ENCODE results near the gene EED. TPM values are rescaled to one million over a fixed set of nuclear protein-coding genes. Genes with fewer than 3 reads are reported as not detected.
A peak's percentile ranks its signal among the peaks of the same experiment; 100 is the strongest.

EED gene
- total and polyA plus RNA-seq, 4 donors: 11.1 to 40.2 (median 16.5) TPM

DNA sequence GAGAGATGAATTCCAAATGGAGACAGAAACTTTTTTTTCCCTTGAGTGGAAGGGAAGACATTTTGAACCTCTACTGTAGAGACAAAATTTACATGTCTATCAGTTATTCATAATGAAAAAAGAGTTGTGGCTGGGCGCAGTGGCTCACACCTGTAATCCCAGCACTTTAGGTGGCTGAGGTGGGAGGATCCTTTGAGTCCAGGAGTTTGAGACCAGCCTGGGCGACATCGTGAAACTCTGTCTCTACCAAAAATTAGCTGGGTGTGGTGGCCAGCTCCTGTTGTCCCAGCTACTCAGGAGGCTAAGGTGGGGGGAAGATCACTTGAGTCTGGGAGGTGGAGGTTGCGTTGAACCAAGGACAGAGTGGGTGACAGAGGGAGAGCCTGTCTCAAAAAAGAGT, 4.1 kb downstream of the EED start:
- peaks cover 0 to 21% (median 7%) of the 10 kb centered on the region in 5 donors for H3K4me1 ChIP-seq (ENCODE audit: control insufficient read depth in 5 of 5, insufficient read depth in 5 of 5, low read length in 5 of 5)
- no peaks in the 10 kb centered on the region for H3K27me3 ChIP-seq (ENCODE audit: control insufficient read depth in 3 of 3, insufficient read depth in 3 of 3, low read length in 2 of 3)
- TF ChIP-seq, protein P1, sequence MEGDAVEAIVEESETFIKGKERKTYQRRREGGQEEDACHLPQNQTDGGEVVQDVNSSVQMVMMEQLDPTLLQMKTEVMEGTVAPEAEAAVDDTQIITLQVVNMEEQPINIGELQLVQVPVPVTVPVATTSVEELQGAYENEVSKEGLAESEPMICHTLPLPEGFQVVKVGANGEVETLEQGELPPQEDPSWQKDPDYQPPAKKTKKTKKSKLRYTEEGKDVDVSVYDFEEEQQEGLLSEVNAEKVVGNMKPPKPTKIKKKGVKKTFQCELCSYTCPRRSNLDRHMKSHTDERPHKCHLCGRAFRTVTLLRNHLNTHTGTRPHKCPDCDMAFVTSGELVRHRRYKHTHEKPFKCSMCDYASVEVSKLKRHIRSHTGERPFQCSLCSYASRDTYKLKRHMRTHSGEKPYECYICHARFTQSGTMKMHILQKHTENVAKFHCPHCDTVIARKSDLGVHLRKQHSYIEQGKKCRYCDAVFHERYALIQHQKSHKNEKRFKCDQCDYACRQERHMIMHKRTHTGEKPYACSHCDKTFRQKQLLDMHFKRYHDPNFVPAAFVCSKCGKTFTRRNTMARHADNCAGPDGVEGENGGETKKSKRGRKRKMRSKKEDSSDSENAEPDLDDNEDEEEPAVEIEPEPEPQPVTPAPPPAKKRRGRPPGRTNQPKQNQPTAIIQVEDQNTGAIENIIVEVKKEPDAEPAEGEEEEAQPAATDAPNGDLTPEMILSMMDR (IDR thresholded peaks at IDR 0.05; ENCODE audit: control extremely low read depth, extremely low read depth): no peak
- no peak overlapping the region for H3K27ac ChIP-seq (ENCODE audit: low read depth in 1 of 2, low read length in 1 of 2)
- ATAC-seq (ENCODE audit: insufficient read depth, low FRiP score) (no peak), DNase-seq (no peak)
- peaks cover 0 to 4% (median 2%) of the 10 kb centered on the region in 4 donors for H3K36me3 ChIP-seq (ENCODE audit: control insufficient read depth in 4 of 4, insufficient read depth in 4 of 4, low read length in 4 of 4)
- H3K9me3 ChIP-seq (ENCODE audit: control insufficient read depth in 4 of 4, insufficient read depth in 3 of 4, low read length in 3 of 4): no peaks in the 10 kb centered on the region
- no peak overlapping the region for H3K9ac ChIP-seq (ENCODE audit: insufficient read depth in 1 of 2, low read length in 2 of 2)
- H3K4me3 ChIP-seq: no peak overlapping the region
- WGBS, 2 donors: 88 to 93% methylated on average over 4 of the region's 4 CpGs

DNA sequence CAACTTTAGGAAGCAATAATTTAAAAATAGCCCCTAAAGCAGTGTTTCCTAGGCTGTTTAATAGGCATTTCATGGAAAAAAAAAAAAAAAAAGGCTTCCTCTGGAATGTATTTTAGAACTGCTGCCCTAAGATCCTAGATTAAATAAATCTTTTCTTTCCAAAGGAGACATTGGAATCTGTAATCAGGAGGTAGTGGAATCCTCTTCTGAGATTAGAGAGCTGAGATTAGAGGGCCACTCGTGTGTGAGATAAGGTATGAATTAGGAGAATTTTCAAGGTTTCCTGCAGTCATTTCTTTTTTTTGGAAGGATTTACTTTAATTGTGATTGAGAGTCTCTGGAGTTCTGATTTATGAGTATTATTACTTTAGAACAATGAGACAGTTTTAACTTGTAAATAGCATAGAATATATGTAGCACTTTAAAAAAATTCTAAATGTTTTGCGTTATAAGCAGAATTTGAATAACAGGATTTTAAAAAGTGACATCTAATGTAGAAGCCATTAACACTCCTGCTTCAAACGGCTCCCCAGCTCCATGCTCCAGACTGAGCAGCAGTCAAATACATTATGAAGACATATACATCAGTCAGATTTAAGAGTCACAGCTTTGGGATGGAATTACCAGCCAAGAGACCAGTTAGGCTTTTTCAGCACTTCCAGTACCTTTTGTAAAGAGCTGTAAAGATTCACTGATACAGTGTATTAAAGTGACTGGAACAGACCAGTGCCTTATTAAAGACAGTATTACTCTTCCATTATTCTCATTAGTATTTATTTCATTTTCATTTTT, 5.0 kb downstream of the EED start:
- H3K9ac ChIP-seq (ENCODE audit: insufficient read depth in 1 of 2, low read length in 2 of 2): no peak overlapping the region
- H3K27ac ChIP-seq (ENCODE audit: low read depth in 1 of 2, low read length in 1 of 2): no peak overlapping the region
- DNase-seq: peak in 1 of 3 donors; percentile 5
- no peaks in the 10 kb centered on the region for H3K27me3 ChIP-seq (ENCODE audit: control insufficient read depth in 3 of 3, insufficient read depth in 3 of 3, low read length in 2 of 3)
- H3K36me3 ChIP-seq (ENCODE audit: control insufficient read depth in 4 of 4, insufficient read depth in 4 of 4, low read length in 4 of 4): peaks cover 0 to 4% (median 2%) of the 10 kb centered on the region in 4 donors
- TF ChIP-seq, protein P1 (IDR thresholded peaks at IDR 0.05; ENCODE audit: control extremely low read depth, extremely low read depth): no peak
- peaks cover 0 to 16% (median 7%) of the 10 kb centered on the region in 5 donors for H3K4me1 ChIP-seq (ENCODE audit: control insufficient read depth in 5 of 5, insufficient read depth in 5 of 5, low read length in 5 of 5)
- no peaks in the 10 kb centered on the region for H3K9me3 ChIP-seq (ENCODE audit: control insufficient read depth in 4 of 4, insufficient read depth in 3 of 4, low read length in 3 of 4)
- no peak overlapping the region for H3K4me3 ChIP-seq
- 49 to 65% methylated on average over 3 of the region's 3 CpGs for WGBS, 2 donors
- no peak for ATAC-seq (ENCODE audit: insufficient read depth, low FRiP score)

DNA sequence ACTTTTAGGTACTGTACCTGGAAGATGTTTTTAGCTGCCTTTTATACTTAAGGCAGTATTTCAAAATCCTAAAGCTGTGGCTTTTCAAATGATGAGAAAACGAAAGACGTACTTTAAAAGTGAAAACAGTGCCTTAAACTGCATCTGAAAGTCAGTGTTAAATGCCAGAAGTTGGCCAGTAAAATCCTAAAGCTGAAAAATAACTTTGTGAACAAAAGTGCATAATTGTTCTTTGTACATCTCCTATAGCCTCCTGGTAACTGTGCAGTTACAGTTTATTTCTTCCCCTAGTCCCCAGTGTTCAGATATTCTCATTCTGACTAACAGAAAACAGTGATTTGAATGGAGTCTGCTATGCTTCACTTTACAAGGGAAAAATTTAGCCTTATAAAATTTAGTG, 6.8 kb downstream of the EED start:
- H3K36me3 ChIP-seq (ENCODE audit: control insufficient read depth in 4 of 4, insufficient read depth in 4 of 4, low read length in 4 of 4): peaks cover 0 to 4% (median 2%) of the 10 kb centered on the region in 4 donors
- ATAC-seq (ENCODE audit: insufficient read depth, low FRiP score): no peak
- no peak overlapping the region for H3K4me3 ChIP-seq
- no peak overlapping the region for H3K27ac ChIP-seq (ENCODE audit: low read depth in 1 of 2, low read length in 1 of 2)
- TF ChIP-seq, protein P1 (IDR thresholded peaks at IDR 0.05; ENCODE audit: control extremely low read depth, extremely low read depth): no peak
- 81 to 85% methylated on average over 2 of the region's 2 CpGs for WGBS, 2 donors
- no peak overlapping the region for H3K9ac ChIP-seq (ENCODE audit: insufficient read depth in 1 of 2, low read length in 2 of 2)
- DNase-seq: no peak
- H3K27me3 ChIP-seq (ENCODE audit: control insufficient read depth in 3 of 3, insufficient read depth in 3 of 3, low read length in 2 of 3): no peaks in the 10 kb centered on the region
- no peaks in the 10 kb centered on the region for H3K9me3 ChIP-seq (ENCODE audit: control insufficient read depth in 4 of 4, insufficient read depth in 3 of 4, low read length in 3 of 4)
- peaks cover 0 to 13% (median 5%) of the 10 kb centered on the region in 5 donors for H3K4me1 ChIP-seq (ENCODE audit: control insufficient read depth in 5 of 5, insufficient read depth in 5 of 5, low read length in 5 of 5)

All from lung (tissue), 12 donors.